NCI-H128 (cell line): ENCODE data around the gene CMIP.

Source experiments
- DNase-seq: peaks from one replicate; lab custom pipeline; 2025; ENCODE audit not compliant: unreplicated experiment; lab: John Stamatoyannopoulos, UW

The CMIP gene

GRCh38 chr16:81601008-81601428, 156.4 kb downstream of the CMIP start:
- DNase-seq = no peak

GRCh38 chr16:81601601-81602255, 157.1 kb downstream of the CMIP start:
- no peak for DNase-seq

GRCh38 chr16:81602256-81602776, 157.7 kb downstream of the CMIP start:
- DNase-seq = no peak

GRCh38 chr16:81602792-81603191, 158.2 kb downstream of the CMIP start:
- no peak for DNase-seq

- no peak for DNase-seq
Measured at GRCh38 chr16:81604960-81605383, 160.4 kb downstream of the CMIP start.

GRCh38 chr16:81606039-81606438, 161.4 kb downstream of the CMIP start:
- no peak for DNase-seq

GRCh38 chr16:81607006-81607405, 162.4 kb downstream of the CMIP start:
- DNase-seq = no peak

GRCh38 chr16:81607805-81608522, 163.4 kb downstream of the CMIP start:
- DNase-seq = no peak

- DNase-seq = no peak
Measured at GRCh38 chr16:81608523-81609209, 164.1 kb downstream of the CMIP start.

- no peak for DNase-seq
Measured at GRCh38 chr16:81609323-81609892, 164.8 kb downstream of the CMIP start.

- no peak for DNase-seq
Measured at GRCh38 chr16:81610144-81610842, 165.7 kb downstream of the CMIP start.

GRCh38 chr16:81610936-81611335, 166.3 kb downstream of the CMIP start:
- DNase-seq = no peak

GRCh38 chr16:81611721-81612120, 167.1 kb downstream of the CMIP start:
- DNase-seq = no peak

- DNase-seq = no peak
Measured at GRCh38 chr16:81612351-81613163, 167.9 kb downstream of the CMIP start.

GRCh38 chr16:81614171-81614570, 169.6 kb downstream of the CMIP start:
- DNase-seq = no peak

- no peak for DNase-seq
Measured at GRCh38 chr16:81614654-81615359, 170.2 kb downstream of the CMIP start.

GRCh38 chr16:81615411-81615810, 170.8 kb downstream of the CMIP start:
- no peak for DNase-seq

GRCh38 chr16:81615833-81616232, 171.2 kb downstream of the CMIP start:
- DNase-seq = no peak

GRCh38 chr16:81616321-81617020, 171.9 kb downstream of the CMIP start:
- no peak for DNase-seq
